Lung (tissue), 12 donors: ENCODE data around the gene VEPH1. TPM values are rescaled to one million over a fixed set of nuclear protein-coding genes. Genes with fewer than 3 reads are reported as not detected.

Source experiments
- ATAC-seq: fragments of 200-7000 bp; cut with Tn5 transposase; one replicate; pipeline ENCODE4 v1.9.1; 2020; ENCODE audit warnings: moderate number of reproducible peaks; ENCODE audit not compliant: insufficient read depth, low FRiP score
- DNase-seq, 3 donors: peaks; one replicate each; pipeline ENCODE4 v3.0.0-alpha.2; 2013 to 2017
- H3K27ac ChIP-seq, 2 donors: one replicate each; pipeline ENCODE4 v1.5.1; 2013; ENCODE audit warnings: mild to moderate bottlenecking in 2 of 2, moderate library complexity in 2 of 2, control low read depth in 1 of 2, inconsistent platforms in 1 of 2, low read depth in 1 of 2, low read length in 1 of 2
- H3K27me3 ChIP-seq, 3 donors: one replicate each; pipeline ENCODE4 v1.5.1; 2013; ENCODE audit warnings: low read length in 2 of 3; ENCODE audit not compliant: control insufficient read depth in 3 of 3, insufficient read depth in 3 of 3
- H3K36me3 ChIP-seq, 4 donors: one replicate each; pipeline ENCODE4 v1.5.1; 2013; ENCODE audit warnings: low read length in 4 of 4, mild to moderate bottlenecking in 1 of 4, moderate library complexity in 1 of 4; ENCODE audit not compliant: control insufficient read depth in 4 of 4, insufficient read depth in 4 of 4
- H3K4me1 ChIP-seq, 5 donors: one replicate each; pipeline ENCODE4 v1.5.1; 2013; ENCODE audit warnings: low read length in 5 of 5, mild to moderate bottlenecking in 2 of 5, moderate library complexity in 1 of 5; ENCODE audit not compliant: control insufficient read depth in 5 of 5, insufficient read depth in 5 of 5
- H3K4me3 ChIP-seq: one replicate; pipeline ENCODE4 v1.5.1; 2013; ENCODE audit warnings: mild to moderate bottlenecking, control low read depth, moderate library complexity
- H3K9ac ChIP-seq, 2 donors: one replicate each; pipeline ENCODE4 v1.5.1; 2013; ENCODE audit warnings: low read length in 2 of 2, control low read depth in 1 of 2; ENCODE audit not compliant: insufficient read depth in 1 of 2
- H3K9me3 ChIP-seq, 4 donors: one replicate each; pipeline ENCODE4 v1.5.1; 2013; ENCODE audit warnings: low read length in 3 of 4, mild to moderate bottlenecking in 1 of 4, moderate library complexity in 1 of 4; ENCODE audit not compliant: control insufficient read depth in 4 of 4, insufficient read depth in 3 of 4
- WGBS, 2 donors: extraction: QIAGEN DNeasy Blood & Tissue Kit; methylation state at CpG; one replicate each; pipeline ENCODE4 v1.1.7; 2013; 5-methylcytosine and 5-hydroxymethylcytosine counted together
- polyA plus RNA-seq, 2 donors: library from polyadenylated mRNA; stranded (reverse); fragments of 200-250 nt; gene quantifications; one replicate each; pipeline ENCODE4 v1.2.1, GENCODE V29; 2013
- total RNA-seq, 2 donors: library from RNA; depleted of rRNA in 1 of 2; stranded (reverse); fragments of >200 nt in 1 of 2; gene quantifications; one replicate each; pipeline ENCODE4 v1.2.1, GENCODE V29; 2014 to 2021
- TF ChIP-seq, protein P1 (sequence below): IDR thresholded peaks from 2 replicates; pipeline ENCODE4 v1.5.1; 2012; ENCODE audit warnings: mild to moderate bottlenecking; ENCODE audit errors: control extremely low read depth, extremely low read depth
- donor health status: control.
- donor health status: control.
- donor health status: Bipolar disorder and iron deficiency.
- donor health status: healthy.
- donor health status: DM: yes; HTN: yes; CAD: no.

VEPH1 gene
- total and polyA plus RNA-seq, 4 donors: 14.6 to 237 (median 65.5) TPM

DNA sequence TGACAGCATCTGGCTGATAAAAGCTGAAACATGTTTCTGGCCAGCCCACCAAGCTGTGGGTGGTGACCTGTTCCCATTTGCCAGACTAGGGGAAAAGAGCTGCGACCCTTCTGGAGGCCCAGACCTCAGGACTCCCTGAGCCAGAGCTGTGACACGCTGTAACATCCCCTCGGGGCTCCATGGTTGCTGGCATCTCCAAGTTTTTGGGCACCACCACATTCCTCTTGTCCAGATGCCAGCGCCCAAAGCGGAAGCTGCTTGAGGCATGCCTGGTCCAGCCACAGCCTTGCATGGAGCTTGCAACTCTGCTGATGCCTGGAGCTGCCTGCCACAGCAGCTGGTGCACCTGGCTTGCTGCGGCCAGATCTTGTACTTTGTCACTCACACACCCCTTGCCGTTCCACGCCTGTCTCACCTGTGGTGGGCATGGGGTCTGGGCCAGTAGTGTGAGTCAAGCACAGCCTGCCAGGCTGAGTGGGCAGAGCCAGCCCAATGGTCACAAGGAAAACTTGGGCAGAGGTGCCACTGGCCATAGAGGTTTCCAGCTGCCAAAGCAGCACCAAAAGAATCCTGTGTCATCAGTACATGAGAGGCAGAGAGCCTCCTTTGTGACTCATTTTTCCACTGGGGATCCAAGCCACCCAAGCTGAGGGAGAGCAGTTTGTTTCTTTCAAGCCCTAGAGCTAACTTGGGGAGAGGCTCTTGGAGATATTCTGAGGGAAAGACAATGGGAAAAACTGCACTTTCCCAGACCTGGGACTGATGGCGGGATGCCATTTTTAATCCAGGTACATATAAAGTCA, 112.3 kb downstream of the VEPH1 start:
- no peaks in the 10 kb centered on the region for H3K27me3 ChIP-seq
- WGBS, 2 donors: 96 to 97% methylated on average over 9 of the region's 9 CpGs
- no peaks in the 10 kb centered on the region for H3K36me3 ChIP-seq
- no peak overlapping the region for H3K9ac ChIP-seq
- no peak for DNase-seq
- no peak overlapping the region for H3K4me3 ChIP-seq
- ATAC-seq: no peak
- peaks cover 0 to 4% (median 0%) of the 10 kb centered on the region in 4 donors for H3K9me3 ChIP-seq
- H3K4me1 ChIP-seq: peaks cover 0 to 28% (median 0%) of the 10 kb centered on the region in 5 donors
- TF ChIP-seq, protein P1, sequence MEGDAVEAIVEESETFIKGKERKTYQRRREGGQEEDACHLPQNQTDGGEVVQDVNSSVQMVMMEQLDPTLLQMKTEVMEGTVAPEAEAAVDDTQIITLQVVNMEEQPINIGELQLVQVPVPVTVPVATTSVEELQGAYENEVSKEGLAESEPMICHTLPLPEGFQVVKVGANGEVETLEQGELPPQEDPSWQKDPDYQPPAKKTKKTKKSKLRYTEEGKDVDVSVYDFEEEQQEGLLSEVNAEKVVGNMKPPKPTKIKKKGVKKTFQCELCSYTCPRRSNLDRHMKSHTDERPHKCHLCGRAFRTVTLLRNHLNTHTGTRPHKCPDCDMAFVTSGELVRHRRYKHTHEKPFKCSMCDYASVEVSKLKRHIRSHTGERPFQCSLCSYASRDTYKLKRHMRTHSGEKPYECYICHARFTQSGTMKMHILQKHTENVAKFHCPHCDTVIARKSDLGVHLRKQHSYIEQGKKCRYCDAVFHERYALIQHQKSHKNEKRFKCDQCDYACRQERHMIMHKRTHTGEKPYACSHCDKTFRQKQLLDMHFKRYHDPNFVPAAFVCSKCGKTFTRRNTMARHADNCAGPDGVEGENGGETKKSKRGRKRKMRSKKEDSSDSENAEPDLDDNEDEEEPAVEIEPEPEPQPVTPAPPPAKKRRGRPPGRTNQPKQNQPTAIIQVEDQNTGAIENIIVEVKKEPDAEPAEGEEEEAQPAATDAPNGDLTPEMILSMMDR: no peak
- no peak overlapping the region for H3K27ac ChIP-seq

DNA sequence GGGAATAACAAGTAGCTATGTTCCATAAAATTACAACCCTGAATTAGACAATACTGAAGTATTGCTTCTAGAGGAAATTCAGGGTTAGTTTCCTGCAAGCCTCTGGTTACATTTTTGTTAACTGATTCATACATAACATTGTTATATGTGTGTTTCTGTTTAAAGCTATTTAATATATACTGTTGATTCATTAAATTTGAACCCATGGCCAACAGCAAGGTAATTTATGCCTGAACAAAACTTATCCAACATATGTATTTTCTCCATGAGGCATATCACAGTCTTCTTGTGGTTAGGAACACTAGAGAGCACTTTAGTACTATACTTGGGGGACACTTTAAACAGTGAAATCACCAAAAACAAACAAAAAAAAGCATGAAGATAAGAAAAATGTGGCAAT, 114.2 kb downstream of the VEPH1 start:
- Histone ChIP-seq H3K4me3 (no peak overlapping the region), H3K4me1 (peaks cover 0 to 39% (median 0%) of the 10 kb centered on the region in 5 donors), H3K36me3 (no peaks in the 10 kb centered on the region), H3K9ac (no peak overlapping the region), H3K9me3 (peaks cover 0 to 4% (median 0%) of the 10 kb centered on the region in 4 donors), H3K27me3 (no peaks in the 10 kb centered on the region), H3K27ac (no peak overlapping the region)
- TF ChIP-seq, protein P1: no peak
- DNase-seq (peak in 1 of 3 donors; percentile 33), ATAC-seq (no peak)

DNA sequence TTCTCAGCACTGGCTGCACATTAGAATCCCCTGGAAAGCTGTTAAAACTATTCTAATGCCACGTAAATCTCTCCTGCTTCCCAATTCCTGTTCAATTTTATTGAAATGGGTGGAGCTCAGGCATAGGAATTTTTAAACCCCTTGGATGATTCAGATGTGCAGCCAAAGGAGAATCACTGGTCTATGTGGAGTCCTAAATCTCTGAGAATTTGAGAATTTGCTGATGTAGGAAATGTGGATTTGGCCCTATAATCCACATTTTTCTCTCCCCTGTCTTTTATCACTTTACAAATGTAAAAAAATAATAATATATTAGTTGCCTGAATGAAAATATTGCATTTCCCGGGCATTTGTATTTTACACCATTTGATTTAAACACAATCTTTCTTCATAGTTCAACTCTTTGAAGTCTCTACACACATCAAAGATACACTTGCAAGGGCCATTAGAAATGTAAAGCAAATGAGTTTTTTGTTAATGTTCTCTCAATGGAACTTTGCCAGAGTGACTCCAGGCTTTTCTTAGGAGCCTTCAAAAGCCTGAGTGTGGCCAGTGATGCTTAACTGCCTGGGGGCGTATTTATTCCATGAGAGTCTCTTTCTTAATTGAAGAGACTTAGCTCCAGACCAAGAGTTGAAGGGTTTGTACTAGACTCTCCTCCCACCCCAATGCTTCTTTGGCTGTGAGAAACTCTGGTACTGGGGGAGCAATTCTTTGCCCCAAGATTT, 115.3 kb downstream of the VEPH1 start:
- 31 to 57% methylated on average over 3 of the region's 3 CpGs for WGBS, 2 donors
- ATAC-seq (no peak), DNase-seq (peak in 2 of 3 donors; percentile 88 to 90)
- Histone ChIP-seq H3K9ac (no peak overlapping the region), H3K27ac (no peak overlapping the region), H3K4me1 (peaks cover 0 to 48% (median 0%) of the 10 kb centered on the region in 5 donors), H3K27me3 (no peaks in the 10 kb centered on the region), H3K4me3 (no peak overlapping the region), H3K9me3 (peaks cover 0 to 4% (median 0%) of the 10 kb centered on the region in 4 donors), H3K36me3 (no peaks in the 10 kb centered on the region)
- TF ChIP-seq, protein P1: no peak
